GM12891 (cell line): Measurements from ENCODE around the gene LRP6.
A peak's percentile ranks its signal among the peaks of the same experiment; 100 is the strongest.

Experiments used
- DNase-seq: peaks from one replicate; pipeline ENCODE4 v3.0.0; 2011; ENCODE audit warnings: low spot score; ENCODE audit not compliant: insufficient read length
- FAIRE-seq: peaks from 2 replicates; lab custom pipeline; 2011; peaks lifted over from hg19 to GRCh38; lab: Jason Lieb, UNC
- PAX5 ChIP-seq: IDR thresholded peaks from 2 replicates; pipeline ENCODE4 v1.6.1; 2011; ENCODE audit warnings: low read length, moderate library complexity, mild to moderate bottlenecking; ENCODE audit not compliant: insufficient read depth, severe bottlenecking
- POLR2A ChIP-seq: IDR thresholded peaks from 2 replicates; pipeline ENCODE4 v1.6.1; 2011; ENCODE audit warnings: low read depth, low read length, control low read depth
- POLR2AphosphoS5 ChIP-seq: IDR thresholded peaks from 2 replicates; pipeline ENCODE4 v1.6.1; 2011; ENCODE audit warnings: low read depth, low read length, control low read depth
- POU2F2 ChIP-seq: IDR thresholded peaks from 2 replicates; pipeline ENCODE4 v1.6.1; 2011; ENCODE audit warnings: low read depth, mild to moderate bottlenecking, control low read depth, low read length, moderate library complexity
- SPI1 ChIP-seq: IDR thresholded peaks from 2 replicates; pipeline ENCODE4 v1.6.1; 2011; ENCODE audit warnings: low read depth, low read length, control low read depth
- TAF1 ChIP-seq: IDR thresholded peaks from 2 replicates; pipeline ENCODE4 v1.6.1; 2011; ENCODE audit warnings: low read depth, low read length, control low read depth

The LRP6 gene

DNA sequence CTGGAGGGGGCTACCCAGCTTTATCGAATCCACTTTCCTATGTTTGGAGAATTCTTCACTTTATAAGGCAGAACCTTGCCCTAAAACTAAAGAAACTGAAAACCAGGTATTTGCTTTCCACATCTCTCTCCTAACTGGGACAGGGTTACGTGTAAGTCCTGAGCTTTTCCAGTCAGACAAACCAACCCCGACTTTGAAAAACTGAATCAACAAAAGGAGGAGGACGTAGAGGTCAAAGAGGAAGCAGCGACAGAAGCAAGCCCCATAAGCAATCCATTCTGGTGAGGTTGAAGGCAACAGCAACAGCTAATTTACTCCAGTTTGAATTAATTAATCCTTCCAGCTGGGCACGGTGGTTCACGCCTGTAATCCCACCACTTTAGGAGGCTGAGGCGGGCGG, 47.2 kb downstream of the LRP6 start:
- no peak for FAIRE-seq

DNA sequence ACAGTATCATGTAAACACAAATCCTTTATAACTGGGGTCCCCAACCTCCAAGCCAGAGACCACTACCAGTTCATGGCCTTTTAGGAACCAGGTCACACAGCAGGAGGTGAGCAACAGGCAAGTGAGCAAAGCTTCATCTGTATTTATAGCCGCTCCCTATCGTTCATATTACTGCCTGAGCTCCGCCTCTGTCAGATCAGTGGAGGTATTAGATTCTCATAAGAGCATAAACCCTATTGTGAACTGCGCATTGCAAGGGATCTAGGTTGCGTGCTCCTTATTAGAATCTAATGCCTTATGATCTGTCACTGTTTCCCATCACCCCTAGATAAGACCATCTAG, 49.9 kb downstream of the LRP6 start:
- DNase-seq (no peak), FAIRE-seq (peak; percentile 5)
- TF ChIP-seq POU2F2 = no peak
- no peak for TF ChIP-seq POLR2AphosphoS5
- no peak for TF ChIP-seq POLR2A
- no peak for TF ChIP-seq TAF1
- TF ChIP-seq SPI1 = no peak
- TF ChIP-seq PAX5 = no peak

More for the DNA sequence above, 47.2 kb downstream of the LRP6 start:
- DNase-seq = no peak
- no peak for TF ChIP-seq POLR2A
- no peak for TF ChIP-seq POU2F2

DNA sequence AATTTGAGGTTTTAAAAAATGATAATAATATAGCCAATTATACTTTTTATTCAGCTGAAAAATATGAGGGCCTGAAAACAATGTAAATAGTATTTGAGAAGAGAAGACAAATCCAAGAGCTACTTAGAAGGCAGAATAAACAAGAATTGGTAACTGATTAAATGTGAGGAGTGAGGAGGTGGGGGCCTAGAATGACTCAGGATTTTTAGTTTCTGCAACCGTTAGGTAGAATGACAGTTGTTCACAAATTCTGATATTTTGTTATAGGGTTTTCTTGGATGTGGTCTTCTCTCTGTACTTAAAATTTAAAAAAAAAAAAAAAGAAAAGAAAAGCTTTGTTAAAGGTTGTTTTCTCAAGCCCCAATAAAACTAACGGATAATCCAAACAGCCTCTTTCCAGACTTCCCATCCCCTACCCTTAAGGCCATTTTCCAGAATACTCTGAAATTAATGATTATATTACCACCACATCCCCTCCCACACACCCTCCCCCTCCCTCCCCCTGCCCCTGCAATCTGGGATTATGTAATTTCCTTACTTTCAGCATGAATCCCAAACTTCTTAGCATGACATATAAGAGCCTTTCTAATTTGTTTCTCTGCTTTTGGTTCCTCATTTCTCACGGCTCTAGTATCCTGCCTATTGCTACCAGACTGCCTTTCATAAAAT, 50.4 kb downstream of the LRP6 start:
- DNase-seq (no peak), FAIRE-seq (no peak)
- TF ChIP-seq TAF1 (no peak), POLR2AphosphoS5 (no peak), PAX5 (no peak)

DNA sequence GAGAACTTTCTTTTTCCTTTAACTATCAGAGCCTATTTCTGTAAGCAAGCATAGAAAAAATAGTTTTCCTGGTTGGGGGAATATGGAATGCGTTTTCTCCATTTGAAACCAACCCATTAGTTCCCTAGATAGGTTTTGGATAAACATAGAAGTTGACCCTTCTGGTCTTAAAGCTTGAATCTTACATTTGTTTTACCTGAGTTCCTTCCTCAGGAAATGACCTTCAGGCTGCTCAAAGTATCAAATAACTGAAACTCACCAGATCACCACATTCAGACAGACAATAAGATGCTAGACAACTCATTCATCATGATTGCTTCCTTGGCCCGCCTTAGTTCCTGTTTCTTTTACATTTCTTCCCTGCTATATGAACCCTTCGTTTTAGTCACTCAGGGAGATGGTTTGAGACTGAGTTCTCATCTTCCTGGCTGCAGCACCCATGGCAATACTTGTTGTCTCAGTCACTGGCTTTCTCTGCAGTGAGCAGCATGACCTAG, 52.2 kb downstream of the LRP6 start:
- no peak for DNase-seq
- no peak for TF ChIP-seq SPI1
- FAIRE-seq = peak; percentile 76

DNA sequence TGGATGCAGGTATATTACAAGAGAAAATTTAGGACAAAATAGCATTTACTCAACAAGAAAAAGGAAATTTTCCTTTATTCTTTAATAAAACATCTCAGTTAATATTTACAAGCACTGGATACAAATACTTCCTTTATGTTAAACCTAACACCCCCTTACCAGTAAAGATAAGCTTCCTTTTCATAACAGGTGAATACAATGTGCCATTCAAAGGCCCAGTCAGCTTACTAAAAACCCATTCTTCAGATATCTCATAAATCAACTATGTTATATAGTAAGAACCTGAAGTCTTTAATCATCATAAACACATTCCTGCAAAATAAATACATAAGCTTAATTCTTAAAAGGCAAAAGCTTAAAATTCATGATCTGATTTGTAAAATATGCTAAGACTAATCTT, 52.6 kb downstream of the LRP6 start:
- TF ChIP-seq POLR2AphosphoS5 = no peak
- no peak for TF ChIP-seq SPI1
- TF ChIP-seq POLR2A = no peak
- TF ChIP-seq PAX5 = no peak
- no peak for TF ChIP-seq POU2F2
- TF ChIP-seq TAF1 = no peak
- FAIRE-seq (no peak), DNase-seq (no peak)

DNA sequence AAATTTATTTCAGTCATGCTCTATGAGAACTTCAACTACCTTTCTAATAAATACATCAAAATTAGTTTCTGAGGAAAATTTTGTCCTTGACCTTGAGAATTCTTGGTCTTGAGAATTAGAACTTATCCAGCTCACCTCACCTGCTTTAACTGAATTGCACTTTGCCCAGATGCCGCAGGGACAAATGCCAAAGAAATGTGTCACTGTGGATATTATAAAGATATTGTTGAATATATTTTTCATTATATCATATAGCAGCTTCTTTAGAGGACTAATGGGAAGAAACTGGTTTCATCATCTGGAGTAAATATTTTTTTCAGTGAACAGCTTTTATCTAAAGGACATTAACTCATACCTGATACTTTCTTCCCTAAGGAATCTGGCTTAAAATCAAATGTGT, 54.1 kb downstream of the LRP6 start:
- TF ChIP-seq TAF1 = no peak
- no peak for TF ChIP-seq POU2F2
- TF ChIP-seq PAX5 = no peak
- TF ChIP-seq POLR2AphosphoS5 = no peak
- TF ChIP-seq POLR2A = no peak
- no peak for TF ChIP-seq SPI1
- FAIRE-seq = no peak
- no peak for DNase-seq

DNA sequence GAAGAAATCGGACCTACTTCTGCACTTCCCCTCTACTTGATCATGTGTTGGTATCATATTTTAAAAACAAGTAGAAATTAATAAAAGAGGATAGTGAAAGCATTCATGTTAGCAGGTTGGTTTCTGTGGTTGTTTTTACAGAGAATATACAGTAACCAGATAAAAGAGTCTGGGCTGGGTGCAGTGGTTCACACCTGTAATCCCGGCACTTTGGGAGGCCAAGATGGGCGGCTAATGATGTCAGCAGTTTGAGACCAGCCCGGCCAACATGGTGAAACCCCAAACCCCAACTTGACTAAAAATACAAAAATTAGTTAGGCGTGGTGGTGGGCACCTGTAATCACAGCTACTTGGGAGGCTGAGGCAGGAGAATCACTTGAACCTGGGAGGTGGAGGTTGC, 55.9 kb downstream of the LRP6 start:
- DNase-seq (no peak), FAIRE-seq (no peak)
- TF ChIP-seq POLR2A (no peak), POU2F2 (no peak), SPI1 (no peak), TAF1 (no peak), PAX5 (no peak), POLR2AphosphoS5 (no peak)

DNA sequence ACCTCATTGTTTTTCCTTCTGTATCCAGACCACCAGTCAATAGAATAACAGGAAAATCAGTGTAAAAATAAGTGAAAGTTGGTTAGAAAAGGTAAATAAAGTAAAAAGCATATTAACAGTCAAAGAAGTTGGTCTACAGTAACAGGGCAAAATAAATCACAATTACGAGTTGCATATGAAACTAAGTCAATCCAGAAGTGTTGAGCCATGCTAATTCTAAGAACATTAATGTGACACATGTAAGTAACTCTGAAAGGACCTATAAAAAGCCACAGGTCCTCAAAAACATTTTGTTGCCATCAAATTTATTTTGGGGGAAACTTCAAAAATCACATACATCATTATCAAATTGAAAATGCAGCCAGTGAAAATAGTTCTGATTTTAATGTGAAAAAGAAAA, 56.4 kb downstream of the LRP6 start:
- peak; percentile 38 for FAIRE-seq
- TF ChIP-seq POU2F2 = no peak
- TF ChIP-seq TAF1 = no peak
- no peak for TF ChIP-seq POLR2AphosphoS5
- TF ChIP-seq PAX5 = no peak
- no peak for TF ChIP-seq SPI1
- TF ChIP-seq POLR2A = no peak
- DNase-seq = no peak

DNA sequence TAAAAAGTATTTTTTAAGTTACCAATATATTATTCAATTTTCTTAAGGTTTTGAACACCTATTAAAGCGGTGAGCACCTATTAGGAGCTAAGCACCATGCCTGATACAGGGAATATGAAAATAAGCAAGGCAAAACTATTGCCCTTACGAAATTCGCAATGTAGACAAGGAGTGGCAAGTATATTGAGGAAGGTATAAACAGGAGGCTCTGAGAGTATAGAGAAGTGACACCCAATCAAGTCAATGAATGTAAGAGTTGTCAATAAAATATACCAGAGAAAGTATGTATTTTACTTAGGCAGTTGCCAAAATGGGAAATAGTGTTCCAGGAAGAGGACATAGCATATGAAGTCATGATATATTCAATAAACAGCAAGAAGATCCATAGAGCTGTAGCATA, 57.2 kb downstream of the LRP6 start:
- no peak for TF ChIP-seq POU2F2
- DNase-seq (no peak), FAIRE-seq (no peak)

DNA sequence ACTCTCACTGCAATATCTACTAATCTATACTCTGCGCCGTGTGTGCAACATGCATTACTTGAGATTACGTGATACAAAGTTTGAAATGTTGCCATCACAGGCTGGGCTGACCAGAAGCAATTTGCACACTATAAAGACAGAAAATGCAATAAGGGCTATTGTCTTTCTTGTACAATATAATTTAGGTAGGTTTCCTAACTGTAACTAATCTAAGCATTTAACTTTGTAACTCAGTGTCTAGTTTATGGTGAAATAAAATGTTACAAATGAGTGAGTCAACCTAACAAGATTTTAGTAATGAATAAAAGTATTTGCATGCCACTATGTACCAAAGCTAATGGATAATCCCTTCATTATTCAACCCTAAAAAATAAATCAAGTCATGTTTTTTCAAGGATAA, 57.8 kb downstream of the LRP6 start:
- TF ChIP-seq PAX5 (no peak), POU2F2 (no peak), TAF1 (no peak), SPI1 (no peak), POLR2AphosphoS5 (no peak), POLR2A (no peak)
- DNase-seq = no peak
- no peak for FAIRE-seq

DNA sequence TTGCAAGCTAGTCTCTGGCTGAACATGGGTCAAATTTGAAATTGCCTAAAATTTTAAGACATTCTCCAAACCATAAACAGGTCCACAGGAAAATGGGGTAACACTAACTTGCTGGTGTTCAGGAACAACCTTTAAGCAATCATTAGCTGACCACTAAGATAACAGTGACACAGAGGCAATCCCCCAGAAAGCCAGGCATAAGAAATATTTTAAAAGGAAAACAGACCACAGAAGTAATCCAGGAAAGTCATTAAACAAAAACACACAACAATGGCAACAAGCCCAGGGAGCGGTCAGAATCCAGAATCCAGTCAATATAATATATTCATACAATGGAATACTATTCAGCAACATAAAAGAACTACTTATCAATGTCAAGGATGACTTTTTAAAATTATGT, 59.1 kb downstream of the LRP6 start:
- TF ChIP-seq POLR2AphosphoS5 (no peak), TAF1 (no peak), POU2F2 (no peak), SPI1 (no peak), PAX5 (no peak), POLR2A (no peak)
- FAIRE-seq = no peak
- DNase-seq = no peak
